GM18505 (cell line): ENCODE results near the gene TBX4.

Experiments
- ATAC-seq: cut with Tn5 transposase; IDR thresholded peaks from one replicate; pipeline ENCODE4 v1.9.1; 2021; ENCODE audit not compliant: unreplicated experiment
- POLR2A ChIP-seq: IDR thresholded peaks from 4 replicates; pipeline ENCODE4 v1.6.1; 2011; ENCODE audit warnings: borderline replicate concordance; ENCODE audit not compliant: insufficient read depth, insufficient read length; ENCODE audit errors: extremely low read depth

TBX4 gene

GRCh38 chr17:61450641-61451537, 1.3 kb upstream of the TBX4 start:
- no peak for TF ChIP-seq POLR2A
- no peak for ATAC-seq

DNA sequence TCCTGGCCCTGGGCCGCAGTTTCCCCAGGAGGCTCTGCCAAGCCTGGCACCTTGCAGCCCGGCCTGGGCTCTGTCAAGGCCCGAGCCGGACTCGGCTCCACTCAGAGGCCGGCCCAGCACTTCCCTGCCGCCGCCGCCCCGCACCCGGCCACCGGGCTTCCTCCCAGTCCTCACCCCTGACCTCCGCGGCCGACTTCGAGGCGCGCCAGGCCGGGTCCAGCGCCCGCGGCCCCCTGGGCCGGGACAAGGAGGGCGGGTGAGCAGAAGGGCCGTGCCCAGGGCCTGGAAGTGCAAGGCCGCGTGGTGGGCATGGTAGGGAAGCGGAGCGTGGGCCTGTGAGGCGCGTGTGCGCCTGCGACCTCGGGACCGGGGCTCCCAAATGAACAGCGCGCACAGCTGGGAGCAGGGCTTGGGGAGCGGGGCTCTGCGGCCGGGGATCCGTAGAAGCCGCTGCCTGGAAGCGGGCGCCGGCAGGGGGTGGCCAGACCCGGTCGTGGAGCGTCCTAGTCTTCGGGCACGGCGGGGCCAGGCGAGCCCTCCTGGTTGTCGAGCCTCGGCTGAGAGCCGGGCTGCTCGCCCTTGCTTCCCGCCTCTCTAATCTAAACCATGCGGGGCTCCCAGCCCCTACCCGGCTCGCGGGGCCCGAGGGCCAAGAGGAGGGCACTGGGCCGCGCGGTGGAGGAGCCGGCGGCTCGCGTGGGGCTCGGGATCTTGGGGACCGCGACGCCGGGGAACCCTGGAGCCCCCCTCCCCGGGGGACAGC, 503 bp upstream of the TBX4 start:
- TF ChIP-seq POLR2A = no peak
- no peak for ATAC-seq

- ATAC-seq = no peak
- TF ChIP-seq POLR2A = no peak
Observed at GRCh38 chr17:61453566-61454380, 1.6 kb downstream of the TBX4 start.

GRCh38 chr17:61454381-61455323, 2.4 kb downstream of the TBX4 start:
- no peak for TF ChIP-seq POLR2A
- ATAC-seq = no peak

GRCh38 chr17:61455324-61456060, 3.3 kb downstream of the TBX4 start:
- no peak for TF ChIP-seq POLR2A
- ATAC-seq = no peak

DNA sequence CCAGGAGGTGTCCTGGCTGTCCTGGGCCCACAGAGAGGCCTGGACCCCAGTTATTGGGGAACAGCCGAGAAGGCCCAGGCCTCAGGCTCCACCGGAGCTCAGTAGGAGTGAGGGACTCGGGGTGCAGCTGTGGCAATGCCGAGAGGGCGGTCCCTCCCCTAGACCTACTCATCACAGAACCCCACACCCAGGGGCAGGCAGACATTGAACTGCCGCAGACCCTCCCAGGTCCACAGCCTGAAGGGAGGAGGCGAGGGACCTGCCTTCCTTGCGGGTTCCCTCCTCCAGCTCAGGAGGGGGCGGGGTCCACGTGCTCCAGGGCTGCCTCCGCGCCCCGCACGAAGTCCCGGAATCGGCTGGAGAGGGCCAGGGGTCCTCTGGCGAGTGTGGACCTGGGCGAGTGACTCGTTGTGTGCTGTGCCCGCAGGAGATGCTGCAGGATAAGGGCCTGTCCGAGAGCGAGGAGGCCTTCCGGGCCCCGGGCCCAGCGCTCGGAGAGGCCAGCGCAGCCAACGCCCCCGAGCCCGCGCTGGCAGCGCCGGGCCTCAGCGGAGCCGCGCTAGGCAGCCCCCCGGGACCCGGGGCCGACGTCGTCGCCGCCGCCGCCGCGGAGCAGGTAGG, 3.9 kb downstream of the TBX4 start:
- no peak for ATAC-seq
- TF ChIP-seq POLR2A = no peak

DNA sequence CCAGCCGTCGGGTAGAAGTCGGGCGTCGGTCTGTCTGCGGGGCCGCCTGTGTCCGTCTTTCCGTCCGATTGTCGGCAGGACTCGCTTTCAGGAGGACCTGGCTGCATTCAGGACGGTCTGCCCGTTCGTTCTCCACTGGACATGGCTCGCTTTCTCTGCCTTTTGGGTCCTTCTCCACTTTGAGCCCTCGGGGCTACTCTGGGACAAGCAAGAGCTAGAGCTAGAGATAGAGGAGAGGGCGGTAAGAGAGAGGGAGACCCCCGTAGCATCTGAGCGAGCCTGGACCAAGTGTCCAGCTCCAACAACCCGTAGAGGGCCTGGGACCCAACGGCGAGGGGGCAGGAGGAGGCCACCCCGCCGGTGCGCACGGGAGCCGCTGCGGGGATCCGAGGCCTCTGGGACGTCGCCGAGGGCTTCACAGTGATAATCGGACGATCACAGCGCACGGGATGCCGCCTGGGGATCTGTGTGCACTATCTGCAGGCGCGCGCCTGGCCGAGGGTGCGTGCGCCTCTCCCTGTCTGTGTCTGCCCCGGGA, 4.5 kb downstream of the TBX4 start:
- no peak for ATAC-seq
- TF ChIP-seq POLR2A = no peak

- ATAC-seq = no peak
- no peak for TF ChIP-seq POLR2A
Observed at GRCh38 chr17:61457226-61457983, 5.2 kb downstream of the TBX4 start.

GRCh38 chr17:61458000-61458399, 5.8 kb downstream of the TBX4 start:
- no peak for ATAC-seq
- TF ChIP-seq POLR2A = no peak

- TF ChIP-seq POLR2A = no peak
- no peak for ATAC-seq
Observed at GRCh38 chr17:61458421-61459141, 6.4 kb downstream of the TBX4 start.

- no peak for TF ChIP-seq POLR2A
- ATAC-seq = no peak
Observed at GRCh38 chr17:61459142-61459809, 7.1 kb downstream of the TBX4 start.
